Spleen (tissue), 11 donors: Measurements from ENCODE around the gene ELP5. TPM values are rescaled to one million over a fixed set of nuclear protein-coding genes. Genes with fewer than 3 reads are reported as not detected.

Experiments
- DNase-seq: peaks from one replicate; pipeline ENCODE4 v3.0.0-alpha.2; 2020
- H3K27ac ChIP-seq, 8 donors: fragments of 200-600 bp; sonication (generic) in 7 of 8; 1 replicate in 4 of 8; 2 replicates in 4 of 8; pipeline versions ENCODE4 v1.5.0 to v1.8.0; 2016 to 2021; ENCODE audit warnings: inconsistent platforms in 4 of 8, mild to moderate bottlenecking in 4 of 8, moderate library complexity in 1 of 8
- H3K27me3 ChIP-seq, 7 donors: fragments of 200-600 bp; sonication (generic) in 6 of 7; replicated peaks in 1 of 7; 1 replicate in 4 of 7; 2 replicates in 3 of 7; pipeline versions ENCODE4 v1.5.0 to v1.8.0; 2016 to 2021; ENCODE audit warnings: inconsistent platforms in 3 of 7, mild to moderate bottlenecking in 1 of 7
- H3K36me3 ChIP-seq, 6 donors: fragments of 200-600 bp; sonication (generic) in 5 of 6; 1 replicate in 4 of 6; 2 replicates in 2 of 6; pipeline versions ENCODE4 v1.5.0 to v1.8.0; 2016 to 2021; ENCODE audit warnings: inconsistent platforms in 2 of 6
- H3K4me1 ChIP-seq, 6 donors: fragments of 200-600 bp; sonication (generic) in 5 of 6; 1 replicate in 3 of 6; 2 replicates in 3 of 6; pipeline versions ENCODE4 v1.5.0 to v1.8.0; 2016 to 2021; ENCODE audit warnings: inconsistent platforms in 3 of 6
- H3K4me3 ChIP-seq, 8 donors: fragments of 200-600 bp; sonication (generic) in 7 of 8; 1 replicate in 4 of 8; 2 replicates in 4 of 8; pipeline versions ENCODE4 v1.5.0 to v1.8.0; 2016 to 2021; ENCODE audit warnings: inconsistent platforms in 4 of 8, mild to moderate bottlenecking in 4 of 8, moderate library complexity in 2 of 8
- H3K9me3 ChIP-seq, 8 donors: fragments of 200-600 bp; sonication (generic) in 7 of 8; 1 replicate in 4 of 8; 2 replicates in 4 of 8; pipeline versions ENCODE4 v1.5.0 to v1.8.0; 2016 to 2021; ENCODE audit warnings: inconsistent platforms in 4 of 8
- CTCF ChIP-seq, 11 experiments: fragments of 200-600 bp in 7 of 11; fragments of 450-650 bp in 4 of 11; sonication (generic) in 4 of 11; IDR thresholded peaks in 8 of 11; conservative IDR thresholded peaks in 3 of 11; 1 replicate in 7 of 11; 2 replicates in 4 of 11; pipeline versions ENCODE4 v1.4.0 to v1.8.0; 2016 to 2021; ENCODE audit warnings: antibody characterized with exemption in 11 of 11, inconsistent platforms in 4 of 11, mild to moderate bottlenecking in 1 of 11
- POLR2A ChIP-seq, 3 donors: fragments of 450-650 bp; IDR thresholded peaks; one replicate each; pipeline ENCODE4 v1.5.1; 2017; ENCODE audit warnings: antibody characterized with exemption in 3 of 3, mild to moderate bottlenecking in 1 of 3
- POLR2AphosphoS5 ChIP-seq, 3 donors: sonication (generic); formaldehyde crosslinking; IDR thresholded peaks; one replicate each; pipeline ENCODE4 v1.5.1; 2017; ENCODE audit warnings: antibody characterized with exemption in 3 of 3
- WGBS, 5 donors: extraction: QIAGEN DNeasy Blood & Tissue Kit in 3 of 5; methylation state at CpG; one replicate each; pipeline versions ENCODE4 v1.1.5 to v1.1.7; 2013 to 2018; 5-methylcytosine and 5-hydroxymethylcytosine counted together
- intact Hi-C: fragments of 100-400 bp; cut with DNase I; formaldehyde crosslinking; loops from one replicate; pipeline ENCODE4 v1.15.0; 2023; ENCODE audit warnings: low total_unique reads
- polyA plus RNA-seq, 3 donors: library from polyadenylated mRNA; stranded (reverse); fragments of 200-250 nt; gene quantifications; one replicate each; pipeline ENCODE4 v1.2.1, GENCODE V29; 2013
- total RNA-seq, 7 donors: library from RNA; depleted of rRNA in 3 of 7; stranded (reverse); fragments of >200 nt in 3 of 7; fragmentation: NEBNext Ultra II Directional in 4 of 7; extraction: Animal tissue kit (Norgen Biotek cat#: 25700) in 4 of 7; gene quantifications; one replicate each; pipeline versions ENCODE4 v1.1.0 to v1.2.1, GENCODE V29; 2016 to 2021
- donor health status: healthy with polysubstance abuse.
- donor health status: DM: no; HTN: no; CAD: no; lungs with moderate emphysema.
- donor health status: DM: no; HTN: no; CAD: no.
- donor health status: Bipolar disorder and iron deficiency.
- donor health status: healthy.
- donor health status: DM: no; HTN: no; CAD: no.
- donor health status: DM: yes; HTN: yes; CAD: no.

The ELP5 gene
- total and polyA plus RNA-seq, 10 donors: 22.1 to 40.3 (median 36.7) TPM

GRCh38 chr17:7284911-7285310, 32.9 kb downstream of the ELP5 start:
- Histone ChIP-seq H3K27ac (no peak overlapping the region), H3K36me3 (no peaks in the 10 kb centered on the region), H3K9me3 (no peaks in the 10 kb centered on the region), H3K27me3 (peaks cover 0 to 94% (median 20%) of the 10 kb centered on the region in 7 donors), H3K4me3 (no peak overlapping the region), H3K4me1 (peaks cover 17 to 34% (median 30%) of the 10 kb centered on the region in 6 donors)
- TF ChIP-seq POLR2A (IDR thresholded peaks at IDR 0.05): no peak
- TF ChIP-seq CTCF (IDR thresholded peaks at IDR 0.05 in 8 of 11, conservative IDR thresholded peaks at IDR 0.05 in 3 of 11): no peak
- TF ChIP-seq POLR2AphosphoS5 (IDR thresholded peaks at IDR 0.05): no peak
- intact Hi-C loops: no loop called here
- no peak for DNase-seq
- 91 to 98% (median 96%) methylated on average over 6 to 16 of the region's 16 CpGs for WGBS, 5 donors

- Histone ChIP-seq H3K36me3 (no peaks in the 10 kb centered on the region), H3K27ac (no peak overlapping the region), H3K27me3 (peaks cover 0 to 95% (median 20%) of the 10 kb centered on the region in 7 donors), H3K4me1 (peaks cover 15 to 27% (median 24%) of the 10 kb centered on the region in 6 donors), H3K9me3 (no peaks in the 10 kb centered on the region), H3K4me3 (no peak overlapping the region)
- TF ChIP-seq POLR2AphosphoS5 (IDR thresholded peaks at IDR 0.05) (no peak), CTCF (IDR thresholded peaks at IDR 0.05 in 8 of 11, conservative IDR thresholded peaks at IDR 0.05 in 3 of 11) (no peak), POLR2A (IDR thresholded peaks at IDR 0.05) (no peak)
- 90 to 94% (median 93%) methylated on average over 11 to 12 of the region's 12 CpGs for WGBS, 5 donors
- intact Hi-C loops: no loop called here
- DNase-seq: no peak
Measured at GRCh38 chr17:7285679-7286078, 33.7 kb downstream of the ELP5 start.

GRCh38 chr17:7289256-7290032, 37.4 kb downstream of the ELP5 start:
- intact Hi-C loops: loop anchor here (10.0 kb wide), 1 partner anchor 55 kb away; no protein-coding TSS in a partner anchor
- H3K36me3 ChIP-seq: no peaks in the 10 kb centered on the region
- no peak overlapping the region for H3K27ac ChIP-seq
- DNase-seq: no peak
- TF ChIP-seq POLR2AphosphoS5 (IDR thresholded peaks at IDR 0.05): no peak
- no peak for TF ChIP-seq CTCF (IDR thresholded peaks at IDR 0.05 in 8 of 11, conservative IDR thresholded peaks at IDR 0.05 in 3 of 11)
- no peak for TF ChIP-seq POLR2A (IDR thresholded peaks at IDR 0.05)
- H3K9me3 ChIP-seq: no peaks in the 10 kb centered on the region
- peaks cover 0 to 95% (median 18%) of the 10 kb centered on the region in 7 donors for H3K27me3 ChIP-seq
- peaks cover 0 to 15% (median 8%) of the 10 kb centered on the region in 6 donors for H3K4me1 ChIP-seq
- WGBS, 5 donors: 86 to 90% (median 88%) methylated on average over 15 to 18 of the region's 18 CpGs
- H3K4me3 ChIP-seq: no peak overlapping the region

GRCh38 chr17:7290166-7290565, 38.2 kb downstream of the ELP5 start:
- DNase-seq: no peak
- intact Hi-C loops: loop anchor here (10.0 kb wide), 1 partner anchor 55 kb away; no protein-coding TSS in a partner anchor
- peaks cover 6 to 22% (median 15%) of the 10 kb centered on the region in 6 donors for H3K4me1 ChIP-seq
- no peak overlapping the region for H3K4me3 ChIP-seq
- H3K27ac ChIP-seq: no peak overlapping the region
- no peaks in the 10 kb centered on the region for H3K36me3 ChIP-seq
- H3K9me3 ChIP-seq: no peaks in the 10 kb centered on the region
- TF ChIP-seq POLR2AphosphoS5 (IDR thresholded peaks at IDR 0.05) (no peak), POLR2A (IDR thresholded peaks at IDR 0.05) (no peak)
- 88 to 93% (median 92%) methylated on average over 19 of the region's 19 CpGs for whole genome bisulfite sequencing, 5 donors
- H3K27me3 ChIP-seq: peaks cover 0 to 95% (median 25%) of the 10 kb centered on the region in 7 donors
